K562 (cell line): ENCODE measurements around the gene CREB5. TPM values are rescaled to one million over a fixed set of nuclear protein-coding genes. Genes with fewer than 3 reads are reported as not detected.

Source experiments
- ATAC-seq: fragments of 200-7000 bp; cut with Tn5 transposase; 3 replicates; pipeline ENCODE4 v1.9.1; 2020; ENCODE audit warnings: moderate library complexity
- BruUV-seq: library from RNA; stranded (reverse); fragments of 400-500 nt; replicated peaks from 2 replicates; lab custom pipeline; 2021; lab: Mats Ljungman, UMichigan
- CTCF ChIA-PET: fragments of 300-600 bp; formaldehyde crosslinking; extraction: SDS; loops from one replicate; lab custom pipeline; 2021; ENCODE audit warnings: low intra/inter-chr PET ratio; lab: Yijun Ruan, JAX
- POLR2A ChIA-PET: fragments of 300-600, 350-650 bp; sonication (Branson Sonifier 250); formaldehyde crosslinking; extraction: SDS; loops from one replicate; lab custom pipeline; 2021; ENCODE audit warnings: antibody characterized with exemption, inconsistent platforms; lab: Yijun Ruan, JAX
- DNase-seq, 4 experiments: peaks; one replicate each; pipeline versions ENCODE4 v3.0.0 to v3.0.0-alpha.2; 2011 to 2018; ENCODE audit warnings: low spot score in 3 of 4, mixed read lengths in 3 of 4; ENCODE audit errors: extremely low read depth in 1 of 4
- FAIRE-seq: peaks from 2 replicates; lab custom pipeline; 2011; peaks lifted over from hg19 to GRCh38; lab: Jason Lieb, UNC
- H2AFZ ChIP-seq: 2 replicates; pipeline ENCODE4 v1.6.0; 2011; ENCODE audit warnings: low read depth, low read length, control low read depth, inconsistent platforms
- H3K27ac ChIP-seq: fragments of 200-600 bp; 3 replicates; pipeline ENCODE4 v1.8.0; 2011; ENCODE audit warnings: low read depth, mild to moderate bottlenecking, control low read depth, inconsistent platforms, low read length, moderate library complexity, mixed read lengths; ENCODE audit errors: extremely low read depth
- H3K27me3 ChIP-seq, 2 experiments: fragments of 300-600 bp in 1 of 2; 2 replicates in 1 of 2; 3 replicates in 1 of 2; pipeline versions ENCODE4 v1.6.0 to v1.8.0; 2011; ENCODE audit warnings: inconsistent platforms in 2 of 2, low read length in 2 of 2, mild to moderate bottlenecking in 1 of 2, mixed read lengths in 1 of 2, moderate library complexity in 1 of 2; ENCODE audit not compliant: control insufficient read depth in 2 of 2, insufficient read depth in 2 of 2
- H3K36me3 ChIP-seq: fragments of 300-600 bp; 3 replicates; pipeline ENCODE4 v1.8.0; 2011; ENCODE audit warnings: mild to moderate bottlenecking, low read length, inconsistent platforms; ENCODE audit not compliant: control insufficient read depth, insufficient read depth
- H3K4me1 ChIP-seq, 2 experiments: fragments of 200-600 bp in 1 of 2; replicated peaks in 1 of 2; 2 replicates in 1 of 2; 3 replicates in 1 of 2; pipeline versions ENCODE4 v1.5.1 to v1.8.0; 2011; ENCODE audit warnings: inconsistent platforms in 2 of 2, low read length in 2 of 2, mild to moderate bottlenecking in 1 of 2, mixed read lengths in 1 of 2, moderate library complexity in 1 of 2; ENCODE audit not compliant: control insufficient read depth in 2 of 2, insufficient read depth in 2 of 2
- H3K4me2 ChIP-seq: 2 replicates; pipeline ENCODE4 v1.6.1; 2011; ENCODE audit warnings: low read length, control low read depth, inconsistent platforms, mixed read lengths; ENCODE audit not compliant: insufficient read depth
- H3K4me3 ChIP-seq: fragments of 200-600 bp; sonication (generic), shearing (Covaris generic); 2 replicates; pipeline ENCODE4 v1.5.1; 2016; ENCODE audit warnings: control low read depth, inconsistent platforms
- H3K79me2 ChIP-seq: fragments of 200-600 bp; 3 replicates; pipeline ENCODE4 v1.8.0; 2011; ENCODE audit warnings: low read length, inconsistent platforms; ENCODE audit not compliant: control insufficient read depth, insufficient read depth
- H3K9ac ChIP-seq, 2 experiments: 2 replicates each; pipeline versions ENCODE4 v1.6.0 to v1.6.1; 2011; ENCODE audit warnings: low read depth in 2 of 2, low read length in 2 of 2, control low read depth in 1 of 2, inconsistent platforms in 1 of 2, mild to moderate bottlenecking in 1 of 2, mixed read lengths in 1 of 2; ENCODE audit not compliant: insufficient read depth in 1 of 2
- H3K9me1 ChIP-seq: one replicate; pipeline ENCODE4 v1.6.0; 2011; ENCODE audit warnings: inconsistent platforms, mild to moderate bottlenecking, low read length, moderate library complexity; ENCODE audit not compliant: control insufficient read depth, insufficient read depth
- H3K9me3 ChIP-seq: replicated peaks from 2 replicates; pipeline ENCODE4 v1.5.1; 2011; ENCODE audit warnings: low read depth, low read length, inconsistent platforms; ENCODE audit not compliant: control insufficient read depth, insufficient read depth
- H4K20me1 ChIP-seq: replicated peaks from 2 replicates; pipeline ENCODE4 v1.6.1; 2011; ENCODE audit warnings: low read length, inconsistent platforms, mixed read lengths; ENCODE audit not compliant: control insufficient read depth, insufficient read depth
- ESRRA ChIP-seq: fragments of 450-650 bp; IDR thresholded peaks from 2 replicates; pipeline ENCODE4 v1.6.1; 2014; ENCODE audit warnings: low read depth, mild to moderate bottlenecking, moderate library complexity, borderline replicate concordance
- FOXK1 ChIP-seq: sonication (generic); formaldehyde crosslinking; IDR thresholded peaks from 2 replicates; pipeline ENCODE4 v1.8.0; 2022; ENCODE audit warnings: missing genetic modification reagents, mild to moderate bottlenecking, borderline replicate concordance
- HEY1 ChIP-seq: fragments of 250-450 bp; sonication (Bioruptor Pico); IDR thresholded peaks from 2 replicates; pipeline ENCODE4 v1.5.0; 2020; ENCODE audit warnings: mild to moderate bottlenecking, moderate library complexity, borderline replicate concordance
- HOXB6 ChIP-seq: fragments of 250-450 bp; sonication (Bioruptor Pico); IDR thresholded peaks from 2 replicates; pipeline ENCODE4 v1.5.1; 2022; ENCODE audit warnings: mild to moderate bottlenecking, borderline replicate concordance
- RCOR1 ChIP-seq, 2 experiments: IDR thresholded peaks; 2 replicates each; pipeline ENCODE4 v1.6.1; 2012; ENCODE audit warnings: low read depth in 2 of 2, low read length in 2 of 2, borderline replicate concordance in 1 of 2, improper control_type of control experiment in 1 of 2
- SAFB ChIP-seq: fragments of 200-400 bp; formaldehyde crosslinking; IDR thresholded peaks from 2 replicates; pipeline ENCODE4 v1.6.1; 2017; ENCODE audit warnings: low read depth, low read length, borderline replicate concordance
- SMAD3 ChIP-seq: fragments of 450-650 bp; formaldehyde crosslinking; conservative IDR thresholded peaks from 2 replicates; pipeline ENCODE4 v1.4.0; 2020; ENCODE audit warnings: mild to moderate bottlenecking
- ZKSCAN8 ChIP-seq: fragments of 200-800 bp; sonication (Bioruptor generic); IDR thresholded peaks from 2 replicates; pipeline ENCODE4 v1.6.1; 2016; ENCODE audit warnings: missing genetic modification characterization, missing compliant biosample characterization
- WGBS: fragments of 100-300 bp; shearing (Covaris generic); methylation state at CpG from one replicate; pipeline ENCODE4 v1.1.6; 2016; ENCODE audit warnings: low coverage, mixed read lengths; ENCODE audit not compliant: insufficient coverage; ENCODE audit errors: missing lambda C conversion rate; 5-methylcytosine and 5-hydroxymethylcytosine counted together
- in situ Hi-C: fragments of 300-500 bp; cut with MboI; formaldehyde crosslinking; loops from 4 replicates; pipeline ENCODE4 v1.15.0; 2018; ENCODE audit warnings: inconsistent platforms, mixed read lengths
- intact Hi-C: fragments of 100-400 bp; cut with micrococcal nuclease; formaldehyde crosslinking; loops from 2 replicates; pipeline ENCODE4 v1.14.2; 2022
- polyA plus RNA-seq, 8 experiments: library from polyadenylated mRNA; depleted of rRNA in 4 of 8; stranded (reverse) in 5 of 8; unstranded in 3 of 8; fragments of >200 nt; fragmentation: Nextera tagmentation in 2 of 8; fragmentation: Illumina TruSeq in 1 of 8; extraction: Ambion mirVana in 2 of 8; extraction: Trizol in 1 of 8; gene quantifications; 2 replicates each; pipeline versions ENCODE4 v1.2.1 to v1.2.3, GENCODE V29; 2011 to 2014; ENCODE audit warnings: inconsistent platforms in 1 of 8, missing spikeins in 1 of 8
- total RNA-seq, 7 experiments: library from RNA; depleted of rRNA in 6 of 7; stranded (reverse); fragments of >200 nt in 6 of 7; fragmentation: Illumina TruSeq in 2 of 7; extraction: Trizol in 2 of 7; gene quantifications; 2 replicates each; pipeline versions ENCODE4 v1.2.1 to v1.2.3, GENCODE V29; 2011 to 2021; ENCODE audit warnings: low replicate concordance in 1 of 7
- TF ChIP-seq, protein P1 (sequence below): fragments of 200-800 bp; sonication (Bioruptor generic); IDR thresholded peaks from 2 replicates; pipeline ENCODE4 v1.6.1; 2017; ENCODE audit warnings: missing genetic modification characterization, missing compliant biosample characterization
- TF ChIP-seq, protein P2 (sequence below): fragments of 150-350 bp; IDR thresholded peaks from 2 replicates; pipeline ENCODE4 v1.6.1; 2014; ENCODE audit warnings: low read depth, mild to moderate bottlenecking, low read length, borderline replicate concordance
- TF ChIP-seq, protein P3 (sequence below), 2 experiments: IDR thresholded peaks; 2 replicates each; pipeline ENCODE4 v1.6.1; 2012; ENCODE audit warnings: improper control_type of control experiment in 2 of 2, low read depth in 2 of 2, low read length in 2 of 2, borderline replicate concordance in 1 of 2

Gene CREB5
- total and polyA plus RNA-seq, 9 of the 15 experiments (the other 6 are each of a cell fraction or from before 2014, with no cell fraction given), result 0.33 to 6.4 (median 1.8) TPM

DNA sequence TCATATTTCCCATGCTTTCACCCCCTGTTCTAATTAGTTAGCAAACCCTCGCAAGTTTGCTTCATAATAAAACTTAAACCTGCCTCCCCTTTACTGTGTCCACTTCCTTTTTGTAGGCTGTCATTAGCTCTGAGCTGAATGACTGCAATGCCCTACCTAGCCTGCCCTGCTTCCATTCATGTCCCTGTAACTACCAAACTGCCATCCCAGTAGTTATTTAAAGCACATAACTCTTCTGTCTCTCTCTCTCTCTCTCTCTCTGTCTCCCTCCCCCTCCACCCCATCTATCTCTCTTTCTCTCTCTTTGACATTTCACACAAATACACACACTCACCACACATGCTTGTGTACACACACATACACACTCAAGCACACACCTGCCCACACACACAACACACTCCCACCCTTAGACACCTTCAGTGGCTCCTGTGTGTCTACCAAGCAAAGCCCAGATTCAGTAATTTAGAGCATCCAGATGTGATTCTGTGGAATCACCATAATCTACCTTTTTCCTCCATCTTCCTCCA lies 430.5 kb downstream of the CREB5 start (continued):
- TF ChIP-seq, protein P1, sequence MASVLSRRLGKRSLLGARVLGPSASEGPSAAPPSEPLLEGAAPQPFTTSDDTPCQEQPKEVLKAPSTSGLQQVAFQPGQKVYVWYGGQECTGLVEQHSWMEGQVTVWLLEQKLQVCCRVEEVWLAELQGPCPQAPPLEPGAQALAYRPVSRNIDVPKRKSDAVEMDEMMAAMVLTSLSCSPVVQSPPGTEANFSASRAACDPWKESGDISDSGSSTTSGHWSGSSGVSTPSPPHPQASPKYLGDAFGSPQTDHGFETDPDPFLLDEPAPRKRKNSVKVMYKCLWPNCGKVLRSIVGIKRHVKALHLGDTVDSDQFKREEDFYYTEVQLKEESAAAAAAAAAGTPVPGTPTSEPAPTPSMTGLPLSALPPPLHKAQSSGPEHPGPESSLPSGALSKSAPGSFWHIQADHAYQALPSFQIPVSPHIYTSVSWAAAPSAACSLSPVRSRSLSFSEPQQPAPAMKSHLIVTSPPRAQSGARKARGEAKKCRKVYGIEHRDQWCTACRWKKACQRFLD (CRISPR knock-in tag), result no peak
- TF ChIP-seq HOXB6 (CRISPR knock-in tag), result no peak

DNA sequence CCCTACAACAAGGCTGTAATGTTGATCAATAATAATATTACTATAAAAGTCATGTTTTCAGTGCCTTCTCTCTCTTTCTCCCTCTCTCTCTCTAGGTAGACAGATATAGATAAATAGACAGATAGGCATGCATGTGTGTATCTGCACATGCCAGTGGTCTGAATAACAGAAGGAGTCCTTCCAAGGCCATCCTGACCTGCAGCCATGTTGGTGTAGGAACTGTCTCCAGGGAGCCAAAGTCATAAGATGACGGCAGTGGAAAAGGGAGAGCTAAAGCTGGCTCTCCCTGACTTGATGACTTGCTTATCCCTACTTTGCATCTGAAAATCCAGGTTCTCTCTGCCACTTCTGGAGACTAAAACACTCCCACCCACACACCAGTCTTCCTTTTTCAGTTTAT lies 432.8 kb downstream of the CREB5 start:
- CTCF ChIA-PET, result no interaction called here
- H3K9me3 ChIP-seq, result no peaks in the 10 kb centered on the region
- in situ Hi-C loops (no loop called here), intact Hi-C loops (no loop called here)
- H3K79me2 ChIP-seq, result no peaks in the 10 kb centered on the region
- ATAC-seq (no peak), DNase-seq (no peak), FAIRE-seq (no peak)
- H3K27ac ChIP-seq, result no peak overlapping the region
- H3K9ac ChIP-seq, result no peak overlapping the region
- H3K27me3 ChIP-seq, result peaks cover 2 to 14% of the 10 kb centered on the region in 2 experiments
- H3K4me1 ChIP-seq, result no peaks in the 10 kb centered on the region
- H3K4me2 ChIP-seq, result no peak overlapping the region
- no peak overlapping the region for H2AFZ ChIP-seq
- H3K4me3 ChIP-seq, result no peak overlapping the region
- H4K20me1 ChIP-seq, result no peaks in the 10 kb centered on the region
- POLR2A ChIA-PET, result interaction anchor here (0.9 kb wide), 1 partner anchor 10 kb away, joined by 4 read pairs; no protein-coding TSS in a partner anchor
- WGBS, result 0% methylated on average over 1 of the region's 1 CpG
- H3K9me1 ChIP-seq, result no peaks in the 10 kb centered on the region
- BruUV-seq, result no TSS peak
- H3K36me3 ChIP-seq, result no peaks in the 10 kb centered on the region
- TF ChIP-seq HEY1 (CRISPR knock-in tag) (no peak), ESRRA (no peak), SMAD3 (CRISPR knock-in tag) (no peak), ZKSCAN8 (CRISPR knock-in tag) (no peak), FOXK1 (CRISPR knock-in tag) (no peak), SAFB (no peak), RCOR1 (IDR thresholded peaks at IDR 0.05; ENCODE audit: borderline replicate concordance in 1 of 2, low read depth in 2 of 2, low read length in 2 of 2) (no peak)
- TF ChIP-seq, protein P2, sequence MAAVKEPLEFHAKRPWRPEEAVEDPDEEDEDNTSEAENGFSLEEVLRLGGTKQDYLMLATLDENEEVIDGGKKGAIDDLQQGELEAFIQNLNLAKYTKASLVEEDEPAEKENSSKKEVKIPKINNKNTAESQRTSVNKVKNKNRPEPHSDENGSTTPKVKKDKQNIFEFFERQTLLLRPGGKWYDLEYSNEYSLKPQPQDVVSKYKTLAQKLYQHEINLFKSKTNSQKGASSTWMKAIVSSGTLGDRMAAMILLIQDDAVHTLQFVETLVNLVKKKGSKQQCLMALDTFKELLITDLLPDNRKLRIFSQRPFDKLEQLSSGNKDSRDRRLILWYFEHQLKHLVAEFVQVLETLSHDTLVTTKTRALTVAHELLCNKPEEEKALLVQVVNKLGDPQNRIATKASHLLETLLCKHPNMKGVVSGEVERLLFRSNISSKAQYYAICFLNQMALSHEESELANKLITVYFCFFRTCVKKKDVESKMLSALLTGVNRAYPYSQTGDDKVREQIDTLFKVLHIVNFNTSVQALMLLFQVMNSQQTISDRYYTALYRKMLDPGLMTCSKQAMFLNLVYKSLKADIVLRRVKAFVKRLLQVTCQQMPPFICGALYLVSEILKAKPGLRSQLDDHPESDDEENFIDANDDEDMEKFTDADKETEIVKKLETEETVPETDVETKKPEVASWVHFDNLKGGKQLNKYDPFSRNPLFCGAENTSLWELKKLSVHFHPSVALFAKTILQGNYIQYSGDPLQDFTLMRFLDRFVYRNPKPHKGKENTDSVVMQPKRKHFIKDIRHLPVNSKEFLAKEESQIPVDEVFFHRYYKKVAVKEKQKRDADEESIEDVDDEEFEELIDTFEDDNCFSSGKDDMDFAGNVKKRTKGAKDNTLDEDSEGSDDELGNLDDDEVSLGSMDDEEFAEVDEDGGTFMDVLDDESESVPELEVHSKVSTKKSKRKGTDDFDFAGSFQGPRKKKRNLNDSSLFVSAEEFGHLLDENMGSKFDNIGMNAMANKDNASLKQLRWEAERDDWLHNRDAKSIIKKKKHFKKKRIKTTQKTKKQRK, result no peak
- TF ChIP-seq, protein P3, sequence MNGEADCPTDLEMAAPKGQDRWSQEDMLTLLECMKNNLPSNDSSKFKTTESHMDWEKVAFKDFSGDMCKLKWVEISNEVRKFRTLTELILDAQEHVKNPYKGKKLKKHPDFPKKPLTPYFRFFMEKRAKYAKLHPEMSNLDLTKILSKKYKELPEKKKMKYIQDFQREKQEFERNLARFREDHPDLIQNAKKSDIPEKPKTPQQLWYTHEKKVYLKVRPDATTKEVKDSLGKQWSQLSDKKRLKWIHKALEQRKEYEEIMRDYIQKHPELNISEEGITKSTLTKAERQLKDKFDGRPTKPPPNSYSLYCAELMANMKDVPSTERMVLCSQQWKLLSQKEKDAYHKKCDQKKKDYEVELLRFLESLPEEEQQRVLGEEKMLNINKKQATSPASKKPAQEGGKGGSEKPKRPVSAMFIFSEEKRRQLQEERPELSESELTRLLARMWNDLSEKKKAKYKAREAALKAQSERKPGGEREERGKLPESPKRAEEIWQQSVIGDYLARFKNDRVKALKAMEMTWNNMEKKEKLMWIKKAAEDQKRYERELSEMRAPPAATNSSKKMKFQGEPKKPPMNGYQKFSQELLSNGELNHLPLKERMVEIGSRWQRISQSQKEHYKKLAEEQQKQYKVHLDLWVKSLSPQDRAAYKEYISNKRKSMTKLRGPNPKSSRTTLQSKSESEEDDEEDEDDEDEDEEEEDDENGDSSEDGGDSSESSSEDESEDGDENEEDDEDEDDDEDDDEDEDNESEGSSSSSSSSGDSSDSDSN (IDR thresholded peaks at IDR 0.05; ENCODE audit: borderline replicate concordance in 1 of 2, low read depth in 2 of 2, low read length in 2 of 2), result no peak
